Stimulated activated CD4-positive, alpha-beta T cell treated with anti-CD3 and anti-CD28 coated beads, Interleukin-15, amount 100 ng/mL, for 24 hours (primary cell): ENCODE measurements around the gene THSD7B.

Experiments used
- DNase-seq: peaks from one replicate; pipeline ENCODE4 v3.0.0-alpha.2; 2020

THSD7B gene

GRCh38 chr2:137157851-137158250 is 392.5 kb downstream of the THSD7B start:
- no peak for DNase-seq

GRCh38 chr2:137161250-137161649 is 395.9 kb downstream of the THSD7B start:
- DNase-seq: no peak

- DNase-seq: no peak
These were observed 400.6 kb downstream of the THSD7B start for GRCh38 chr2:137165968-137166367.

- no peak for DNase-seq
These were observed 402.3 kb downstream of the THSD7B start for GRCh38 chr2:137167651-137168050.

GRCh38 chr2:137168552-137168951 is 403.2 kb downstream of the THSD7B start:
- DNase-seq: no peak

- no peak for DNase-seq
These were observed 406.8 kb downstream of the THSD7B start for GRCh38 chr2:137172162-137172561.

- no peak for DNase-seq
These were observed 408.1 kb downstream of the THSD7B start for GRCh38 chr2:137173463-137173862.

GRCh38 chr2:137175246-137175645 is 409.9 kb downstream of the THSD7B start:
- no peak for DNase-seq

GRCh38 chr2:137178951-137179377 is 413.6 kb downstream of the THSD7B start:
- no peak for DNase-seq

GRCh38 chr2:137179542-137179941 is 414.2 kb downstream of the THSD7B start:
- no peak for DNase-seq

- DNase-seq: no peak
These were observed 414.7 kb downstream of the THSD7B start for GRCh38 chr2:137180012-137180411.

- no peak for DNase-seq
These were observed 416.0 kb downstream of the THSD7B start for GRCh38 chr2:137181370-137181769.

- no peak for DNase-seq
These were observed 416.7 kb downstream of the THSD7B start for GRCh38 chr2:137182071-137182470.

GRCh38 chr2:137183206-137183898 is 418.0 kb downstream of the THSD7B start:
- no peak for DNase-seq

GRCh38 chr2:137185378-137186078 is 420.2 kb downstream of the THSD7B start:
- no peak for DNase-seq

- DNase-seq: no peak
These were observed 421.9 kb downstream of the THSD7B start for GRCh38 chr2:137187216-137187615.

- DNase-seq: no peak
These were observed 425.3 kb downstream of the THSD7B start for GRCh38 chr2:137190411-137191195.

- DNase-seq: no peak
These were observed 427.3 kb downstream of the THSD7B start for GRCh38 chr2:137192366-137193310.

GRCh38 chr2:137193401-137193800 is 428.1 kb downstream of the THSD7B start:
- DNase-seq: no peak

- no peak for DNase-seq
These were observed 428.8 kb downstream of the THSD7B start for GRCh38 chr2:137194111-137194510.

GRCh38 chr2:137199751-137200150 is 434.4 kb downstream of the THSD7B start:
- DNase-seq: no peak

- no peak for DNase-seq
These were observed 437.0 kb downstream of the THSD7B start for GRCh38 chr2:137202318-137202717.

GRCh38 chr2:137205324-137205723 is 440.0 kb downstream of the THSD7B start:
- no peak for DNase-seq
